Ovary (tissue), 9 donors: Measurements from ENCODE around the gene OPCML. TPM values are rescaled to one million over a fixed set of nuclear protein-coding genes. Genes with fewer than 3 reads are reported as not detected.

Source experiments
- DNase-seq, 5 donors: peaks; one replicate each; pipeline ENCODE4 v3.0.0-alpha.2; 2019 to 2020
- H3K27ac ChIP-seq, 2 donors: fragments of 200-600 bp; one replicate each; pipeline versions ENCODE4 v1.5.1 to v1.8.0; 2019 to 2022
- H3K27me3 ChIP-seq: fragments of 200-600 bp; one replicate; pipeline ENCODE4 v1.8.0; 2022
- H3K36me3 ChIP-seq: fragments of 200-600 bp; sonication (generic); one replicate; pipeline ENCODE4 v1.5.1; 2019
- H3K4me1 ChIP-seq: one replicate; pipeline ENCODE4 v1.8.1; 2013; ENCODE audit warnings: mild to moderate bottlenecking, moderate library complexity; ENCODE audit not compliant: insufficient read depth
- H3K4me3 ChIP-seq: fragments of 200-600 bp; sonication (generic); one replicate; pipeline ENCODE4 v1.5.1; 2017
- H3K9me3 ChIP-seq, 2 donors: fragments of 200-600 bp in 1 of 2; sonication (generic) in 1 of 2; one replicate each; pipeline versions ENCODE4 v1.5.1 to v1.8.1; 2013 to 2019; ENCODE audit warnings: mild to moderate bottlenecking in 1 of 2, moderate library complexity in 1 of 2
- CTCF ChIP-seq, 3 donors: fragments of 450-650 bp in 2 of 3; fragments of 200-600 bp in 1 of 3; IDR thresholded peaks; one replicate each; pipeline versions ENCODE4 v1.5.1 to v1.8.0; 2016 to 2022; ENCODE audit warnings: antibody characterized with exemption in 3 of 3, mild to moderate bottlenecking in 1 of 3
- EP300 ChIP-seq: sonication (generic); formaldehyde crosslinking; IDR thresholded peaks from one replicate; pipeline ENCODE4 v1.6.1; 2017; ENCODE audit warnings: antibody characterized with exemption
- POLR2A ChIP-seq: fragments of 450-650 bp; IDR thresholded peaks from one replicate; pipeline ENCODE4 v1.6.1; 2017; ENCODE audit warnings: antibody characterized with exemption, mild to moderate bottlenecking, moderate library complexity
- WGBS, 3 donors: extraction: QIAGEN DNeasy Blood & Tissue Kit in 1 of 3; methylation state at CpG; one replicate each; pipeline versions ENCODE4 v1.1.5 to v1.1.7; 2013 to 2017; 5-methylcytosine and 5-hydroxymethylcytosine counted together
- intact Hi-C, 4 donors: fragments of 100-400 bp; cut with DNase I; formaldehyde crosslinking; loops; one replicate each; pipeline versions ENCODE4 v1.11.0 to v1.15.1; 2022 to 2023
- polyA plus RNA-seq, 2 donors: library from polyadenylated mRNA; stranded (reverse); fragments of 200-250 nt in 1 of 2; fragments of 350-450 nt in 1 of 2; fragmentation: Illumina TruSeq in 1 of 2; extraction: RNeasy Lipid Tissue Mini Kit (QIAGEN cat#74804) in 1 of 2; gene quantifications; one replicate each; pipeline ENCODE4 v1.2.3, GENCODE V29; 2013 to 2014
- total RNA-seq, 7 donors: library from RNA; depleted of rRNA in 2 of 7; stranded (reverse); fragments of >200 nt in 2 of 7; fragmentation: NEBNext Ultra II Directional in 3 of 7; extraction: Animal tissue kit (Norgen Biotek cat#: 25700) in 3 of 7; gene quantifications; one replicate each; pipeline versions ENCODE4 v1.1.0 to v1.2.4, GENCODE V29; 2016 to 2023
- donor health status: DM: no; HTN: no; CAD: no; lungs with moderate emphysema.
- donor health status: DM: no; HTN: no; CAD: no.
- donor health status: Bipolar disorder and iron deficiency.
- donor health status: DM: yes; HTN: yes; CAD: no.
- donor health status: DM: no; HTN: no; CAD: no.
- donor health status: DM: yes; HTN: yes; CAD: no.

The OPCML gene
- total and polyA plus RNA-seq, 9 donors, result under 0.01 to 2.8 (median 0.32) TPM; not detected in 2

GRCh38 chr11:132844956-132845696, 687.2 kb downstream of the OPCML start:
- intact Hi-C loops, result no loop called here
- 43 to 65% (median 48%) methylated on average over 5 of the region's 5 CpGs for WGBS, 3 donors
- no peaks in the 10 kb centered on the region for H3K4me1 ChIP-seq
- H3K27ac ChIP-seq, result no peak overlapping the region
- no peak for DNase-seq
- peaks cover 0 to 2% of the 10 kb centered on the region in 2 donors for H3K9me3 ChIP-seq
- H3K27me3 ChIP-seq, result no peaks in the 10 kb centered on the region
- TF ChIP-seq CTCF (IDR thresholded peaks at IDR 0.05) (no peak), EP300 (no peak), POLR2A (no peak)
- no peaks in the 10 kb centered on the region for H3K36me3 ChIP-seq
- no peak overlapping the region for H3K4me3 ChIP-seq

- H3K27me3 ChIP-seq, result no peaks in the 10 kb centered on the region
- TF ChIP-seq EP300 (no peak), CTCF (IDR thresholded peaks at IDR 0.05) (no peak), POLR2A (no peak)
- H3K36me3 ChIP-seq, result no peaks in the 10 kb centered on the region
- H3K27ac ChIP-seq, result no peak overlapping the region
- no peak overlapping the region for H3K4me3 ChIP-seq
- no peak for DNase-seq
- peaks cover 0 to 3% of the 10 kb centered on the region in 2 donors for H3K9me3 ChIP-seq
- intact Hi-C loops, result no loop called here
- no peaks in the 10 kb centered on the region for H3K4me1 ChIP-seq
- 79 to 84% (median 83%) methylated on average over 12 of the region's 12 CpGs for WGBS, 3 donors
Observed at GRCh38 chr11:132840660-132841059, 691.6 kb downstream of the OPCML start.

GRCh38 chr11:132840191-132840590, 692.1 kb downstream of the OPCML start:
- H3K27me3 ChIP-seq, result no peaks in the 10 kb centered on the region
- intact Hi-C loops, result no loop called here
- H3K36me3 ChIP-seq, result no peaks in the 10 kb centered on the region
- no peaks in the 10 kb centered on the region for H3K4me1 ChIP-seq
- no peak overlapping the region for H3K27ac ChIP-seq
- WGBS, 3 donors, result 58 to 69% (median 61%) methylated on average over 5 of the region's 5 CpGs
- TF ChIP-seq POLR2A, result no peak
- TF ChIP-seq CTCF (IDR thresholded peaks at IDR 0.05), result no peak
- TF ChIP-seq EP300, result no peak
- no peak overlapping the region for H3K4me3 ChIP-seq
- H3K9me3 ChIP-seq, result peaks cover 0 to 3% of the 10 kb centered on the region in 2 donors
- DNase-seq, result no peak

GRCh38 chr11:132839236-132839945, 692.9 kb downstream of the OPCML start:
- no peak overlapping the region for H3K27ac ChIP-seq
- H3K27me3 ChIP-seq, result no peaks in the 10 kb centered on the region
- no peak for DNase-seq
- no peak overlapping the region for H3K4me3 ChIP-seq
- H3K4me1 ChIP-seq, result no peaks in the 10 kb centered on the region
- intact Hi-C loops, result no loop called here
- WGBS, 3 donors, result 70 to 81% (median 79%) methylated on average over 18 of the region's 18 CpGs
- no peaks in the 10 kb centered on the region for H3K36me3 ChIP-seq
- TF ChIP-seq EP300 (no peak), POLR2A (no peak), CTCF (IDR thresholded peaks at IDR 0.05) (no peak)
- H3K9me3 ChIP-seq, result peaks cover 0 to 3% of the 10 kb centered on the region in 2 donors
